ENCODE data around the gene CNR2.
"Not testable (repeated sequence)": the region's sequence is repeated elsewhere in the genome, so short reads cannot be mapped to it uniquely, and the experiment has no call there.

Gene CNR2

DNA sequence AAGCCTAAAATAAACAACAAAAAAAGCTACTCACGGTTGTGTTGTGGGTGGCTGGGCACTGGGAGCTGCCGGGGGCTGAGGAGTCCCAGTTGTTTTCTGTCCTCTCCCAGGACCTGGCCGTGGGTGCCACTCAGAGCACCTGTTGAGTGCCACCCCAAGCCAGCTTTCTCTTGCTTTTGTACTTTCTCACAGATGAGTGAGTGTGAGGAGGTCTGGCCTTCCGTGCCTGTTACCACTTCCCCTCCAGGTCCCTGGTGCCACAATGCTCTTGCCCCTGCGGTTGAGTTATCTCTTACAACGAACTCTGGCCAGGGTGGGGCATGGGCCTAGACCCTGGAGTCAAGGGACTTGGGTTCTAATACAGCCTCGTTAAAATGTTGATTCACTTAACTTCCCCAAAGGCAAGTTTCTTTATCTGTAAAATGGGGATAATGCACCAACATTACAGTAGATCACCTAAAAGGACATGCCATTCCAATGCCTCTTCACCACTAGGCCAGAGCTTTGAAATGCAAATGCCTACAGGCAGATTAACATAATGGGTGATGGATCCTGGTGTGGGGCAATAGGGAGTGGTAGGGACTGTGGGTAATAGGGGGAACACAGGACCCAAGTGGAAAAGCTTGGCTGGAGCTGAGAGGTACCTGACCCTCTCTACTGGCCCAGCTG is at the start of gene CNR2:
Gene CNR2, minus strand, starts transcription at position 151 of the 669 bp plus-strand sequence. CDS start 37,745 bp downstream, outside the sequence.
- DNase-seq, result peak; percentile 79

DNA sequence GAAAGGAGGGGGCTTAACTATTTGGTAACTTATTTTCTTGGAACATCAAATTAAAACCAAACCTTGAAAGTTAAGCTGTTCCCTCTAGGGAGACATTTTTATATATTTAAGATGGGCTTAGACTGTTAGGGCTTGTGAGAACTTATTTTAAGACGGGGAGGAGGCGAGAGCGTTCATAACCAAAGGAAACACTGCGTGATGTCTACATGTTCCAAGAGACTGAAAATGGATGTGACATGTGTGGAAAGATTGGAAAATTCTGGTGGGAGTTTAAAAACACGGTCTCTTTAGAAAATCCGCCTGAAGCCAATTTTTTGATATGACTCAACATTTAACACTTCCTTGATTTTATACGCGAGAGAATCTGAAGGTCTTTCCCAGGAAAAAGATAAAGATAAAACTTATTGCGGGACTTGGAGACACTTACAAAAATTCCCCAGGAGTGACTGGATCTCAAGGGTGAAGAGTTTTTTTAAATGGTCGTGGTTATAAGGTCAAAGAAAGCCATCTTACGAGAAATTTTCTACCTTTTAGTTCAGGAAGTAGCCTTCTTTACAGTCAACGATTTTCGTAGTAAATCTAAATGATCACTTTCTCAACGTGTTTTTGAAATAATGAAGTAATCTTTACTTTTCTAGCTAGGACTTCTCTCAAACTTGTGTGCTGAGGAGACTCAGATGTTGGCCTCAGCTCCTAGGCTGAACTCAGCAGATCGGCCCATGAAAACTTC is 47.3 kb upstream of the CNR2 start:
- DNase-seq, result no peak

DNA sequence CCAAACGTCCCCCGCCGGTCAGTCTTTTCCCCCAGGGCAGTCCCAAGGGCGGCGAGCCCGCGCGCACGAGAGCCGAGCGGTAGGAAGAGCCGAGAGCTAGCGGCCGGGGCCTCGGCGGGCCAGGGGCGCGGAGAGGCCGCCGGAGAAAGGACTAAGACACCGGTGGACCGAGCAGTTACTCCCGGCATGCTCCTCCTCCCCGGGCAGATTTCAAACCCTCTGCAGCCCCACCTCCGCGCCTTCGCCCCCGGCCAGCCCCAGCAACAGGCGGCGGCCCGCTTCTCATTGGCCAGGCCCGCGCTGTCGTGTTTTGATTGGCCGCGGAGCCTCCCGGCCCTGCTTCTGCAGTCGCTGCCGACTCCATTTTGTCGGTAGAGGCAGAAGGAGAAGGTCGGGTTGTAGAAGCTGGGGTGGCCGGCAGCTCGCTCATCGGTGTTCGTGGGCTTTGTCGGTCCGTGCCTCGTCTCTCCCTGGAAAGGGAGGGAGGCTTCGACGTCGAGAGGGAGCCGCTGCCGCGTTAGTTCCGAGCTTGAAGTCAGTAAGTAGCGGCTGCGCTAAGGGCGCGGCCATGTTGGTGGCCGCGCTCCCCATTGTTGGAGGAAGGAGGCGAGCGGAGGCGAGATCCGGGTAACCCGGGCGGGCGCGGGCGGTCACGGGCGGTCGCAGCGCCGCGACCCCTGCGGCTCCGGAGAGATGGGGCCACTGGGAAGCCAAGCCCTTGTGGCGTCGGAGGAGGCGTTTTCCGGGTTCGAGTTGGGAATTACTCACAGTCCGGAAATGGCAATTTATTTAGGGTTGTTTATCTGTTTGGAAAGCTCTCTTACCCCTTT is 46.5 kb upstream of the CNR2 start, which contains the start of gene PNRC2:
Gene PNRC2, plus strand, starts transcription at position 368 of the 830 bp plus-strand sequence. CDS start 1,630 bp downstream, outside the sequence.
- DNase-seq, result peak; percentile 91

DNA sequence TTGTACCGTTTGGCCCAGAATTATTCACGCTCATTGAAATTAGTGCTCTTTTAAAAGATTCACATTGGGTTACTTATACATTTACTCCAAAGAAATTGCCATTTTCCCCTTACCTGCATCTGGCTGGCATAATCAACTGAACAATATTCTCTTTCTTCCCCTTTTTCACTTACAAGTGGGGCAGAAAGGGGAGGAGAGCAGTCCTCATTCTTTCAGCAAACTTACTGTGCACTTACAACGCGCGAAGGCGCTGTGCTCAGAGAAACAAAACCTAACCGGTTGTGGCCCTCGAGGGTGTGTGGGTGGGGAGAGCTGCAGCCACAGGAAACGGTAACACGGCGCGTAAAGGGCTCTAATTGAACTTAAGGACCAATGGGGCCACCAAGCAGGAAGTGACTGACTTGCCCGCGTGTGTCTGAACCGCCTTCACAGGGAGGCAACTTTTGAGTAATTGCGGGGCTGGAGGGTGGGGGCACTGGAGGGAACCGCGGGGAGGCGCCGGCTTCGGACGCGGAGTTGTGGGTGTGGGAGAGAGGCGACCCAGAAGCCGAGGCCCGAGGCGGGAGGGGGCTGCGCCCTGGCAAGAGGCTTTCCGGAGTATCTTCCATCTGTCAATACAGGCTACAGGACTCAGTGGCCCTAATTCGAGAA is 45.8 kb upstream of the CNR2 start:
- peak; percentile 99 for DNase-seq

DNA sequence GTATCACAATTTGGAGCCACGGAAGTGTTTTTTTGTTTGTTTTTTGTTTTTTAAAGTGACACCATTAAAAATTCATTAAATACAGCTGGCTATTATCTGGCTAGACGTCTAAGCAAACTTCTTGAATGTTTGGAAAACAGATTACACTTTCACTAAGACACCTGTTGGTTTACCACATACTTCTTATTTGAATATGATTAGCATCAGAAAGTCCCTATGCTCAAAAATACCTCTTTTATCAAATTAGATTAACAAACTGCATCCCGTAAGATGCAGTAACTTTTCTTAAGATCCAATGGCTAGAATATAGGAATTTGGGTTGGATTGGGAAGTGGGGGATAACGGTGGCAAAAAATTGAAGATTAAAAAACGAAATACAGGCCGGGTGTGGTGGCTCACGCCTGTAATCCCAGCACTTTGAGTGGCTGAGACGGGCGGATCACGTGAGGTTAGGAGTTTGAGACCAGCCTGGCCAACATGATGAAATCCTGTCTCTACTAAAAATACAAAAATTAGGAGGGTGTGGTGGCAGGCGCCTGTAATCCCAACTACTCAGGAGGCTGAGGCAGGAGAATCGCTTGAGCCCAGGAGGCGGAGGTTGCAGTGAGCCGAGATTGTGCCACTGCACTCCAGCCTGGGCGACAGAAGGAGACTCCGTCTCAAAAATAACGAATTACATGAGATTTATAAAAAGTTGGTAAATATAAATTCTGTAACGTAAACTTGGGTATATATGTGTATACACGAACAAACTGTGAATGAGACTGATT is 45.1 kb upstream of the CNR2 start:
- not testable (repeated sequence) for DNase-seq

DNA sequence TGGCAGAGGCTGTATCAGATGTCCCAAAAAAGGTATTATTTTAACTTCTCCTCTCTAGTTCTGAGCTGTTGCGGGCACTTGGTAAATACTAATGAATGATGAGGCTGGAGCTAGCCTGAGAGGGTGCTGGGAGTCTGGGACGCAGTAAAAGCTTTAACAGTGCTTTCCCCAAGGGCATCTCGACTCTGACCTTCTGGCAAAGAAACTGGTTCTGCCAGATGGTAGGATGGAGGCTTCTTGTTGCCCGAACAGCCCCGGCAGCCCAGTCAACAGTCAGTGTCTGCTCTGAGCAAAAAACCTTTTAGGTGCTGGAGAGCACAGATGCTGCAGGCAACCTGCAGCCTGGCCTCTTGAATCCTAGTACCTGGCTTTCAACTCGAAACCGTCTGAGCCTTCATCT is 43.9 kb upstream of the CNR2 start:
- DNase-seq, result no peak

DNA sequence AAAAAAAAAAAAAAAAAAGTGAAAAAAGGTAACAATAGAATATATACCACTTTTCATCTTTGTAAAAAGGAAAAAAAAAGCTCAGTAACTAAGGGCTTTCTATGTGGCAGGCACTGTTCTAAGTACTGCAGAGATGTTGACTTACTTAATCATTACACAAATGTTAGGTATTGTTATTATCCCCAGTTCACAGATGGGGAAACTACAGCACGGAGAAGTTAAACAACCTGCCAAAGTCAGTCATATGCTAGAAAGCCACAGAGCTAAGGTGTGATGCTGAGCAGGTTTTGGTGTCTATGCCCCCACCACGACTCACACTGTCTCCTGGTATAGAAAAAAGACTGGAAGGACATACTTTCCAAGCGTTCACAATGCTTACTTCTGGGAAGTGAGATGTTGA is 39.9 kb upstream of the CNR2 start:
- no peak for DNase-seq

- no peak for DNase-seq
These were observed 34.2 kb upstream of the CNR2 start for GRCh38 chr1:23947366-23947765.

DNA sequence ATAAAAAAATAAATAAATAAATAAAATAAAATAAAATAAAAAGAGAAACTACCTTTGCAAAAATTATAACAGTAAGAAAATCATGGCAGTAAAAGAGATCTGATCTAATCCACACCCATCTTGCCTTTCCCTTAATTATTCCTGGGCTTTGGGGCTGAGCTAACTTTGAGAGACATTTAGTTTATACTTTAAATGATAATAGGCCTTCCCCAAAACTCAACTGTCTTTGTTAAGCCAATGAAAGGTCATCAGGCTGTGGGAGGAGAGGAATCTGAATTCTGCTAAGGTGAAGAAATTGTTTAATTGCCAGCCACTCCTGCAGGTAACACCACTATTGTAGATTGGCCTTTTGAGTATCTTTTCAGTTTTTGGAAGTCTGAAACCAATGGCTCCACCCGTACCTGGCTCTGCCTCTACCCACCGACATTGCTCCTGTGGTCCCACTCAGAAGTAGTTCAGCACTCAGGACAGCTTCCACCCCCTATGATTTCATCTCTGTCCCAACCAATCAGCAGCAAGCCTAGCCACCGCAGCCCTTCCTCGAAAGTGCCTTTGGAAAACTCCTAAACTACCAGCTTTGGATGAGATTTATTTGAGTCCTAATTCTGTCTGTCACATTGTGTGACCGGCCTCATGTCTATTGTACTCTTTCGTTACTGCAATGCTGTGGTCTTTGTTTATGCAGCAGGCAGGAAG is 23.5 kb upstream of the CNR2 start:
- DNase-seq, result no peak

- no peak for DNase-seq
These were observed 18.3 kb upstream of the CNR2 start for GRCh38 chr1:23931491-23931880.

GRCh38 chr1:23930861-23931490 is 17.8 kb upstream of the CNR2 start:
- DNase-seq, result peak; percentile 43

DNA sequence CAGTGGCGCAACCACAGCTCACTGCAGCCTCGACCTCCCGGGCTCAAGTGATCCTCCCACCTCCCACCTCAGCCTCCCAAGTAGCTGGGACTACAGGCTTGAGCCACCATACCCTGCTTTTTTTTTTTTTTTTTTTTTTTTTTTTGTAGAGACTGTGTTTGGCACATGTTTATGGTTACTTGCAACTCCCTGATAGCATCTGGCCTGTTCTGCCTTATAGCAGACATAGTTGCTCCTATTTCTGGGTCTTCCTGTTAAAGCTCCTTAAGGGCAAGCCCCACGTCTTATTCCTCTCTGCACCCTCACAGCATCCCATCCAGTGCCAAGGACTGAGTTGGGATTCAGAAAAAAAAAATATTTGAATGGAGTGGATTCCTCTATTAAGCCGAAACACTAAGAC is 17.1 kb upstream of the CNR2 start:
- no peak for DNase-seq

DNA sequence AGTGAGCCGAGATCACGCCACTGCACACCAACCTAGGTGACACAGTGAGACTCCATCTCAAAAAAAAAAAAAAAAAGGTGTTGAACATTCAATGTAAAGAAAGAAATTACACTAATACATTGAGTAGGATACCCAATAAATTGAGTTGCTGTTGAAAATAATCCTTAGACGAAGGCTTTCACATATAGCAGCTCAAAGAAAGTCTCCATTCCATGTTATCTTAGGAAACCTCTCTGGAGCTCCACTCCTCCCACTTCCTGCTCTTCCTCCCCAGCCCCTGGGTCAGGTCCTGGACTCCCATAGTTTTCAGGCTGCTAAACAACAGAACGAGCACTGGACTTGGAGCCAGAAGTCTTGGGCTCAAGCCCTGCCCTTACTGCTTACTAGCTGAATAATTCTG is 15.6 kb upstream of the CNR2 start:
- no peak for DNase-seq

- DNase-seq, result no peak
These were observed 13.9 kb upstream of the CNR2 start for GRCh38 chr1:23927097-23927496.

DNA sequence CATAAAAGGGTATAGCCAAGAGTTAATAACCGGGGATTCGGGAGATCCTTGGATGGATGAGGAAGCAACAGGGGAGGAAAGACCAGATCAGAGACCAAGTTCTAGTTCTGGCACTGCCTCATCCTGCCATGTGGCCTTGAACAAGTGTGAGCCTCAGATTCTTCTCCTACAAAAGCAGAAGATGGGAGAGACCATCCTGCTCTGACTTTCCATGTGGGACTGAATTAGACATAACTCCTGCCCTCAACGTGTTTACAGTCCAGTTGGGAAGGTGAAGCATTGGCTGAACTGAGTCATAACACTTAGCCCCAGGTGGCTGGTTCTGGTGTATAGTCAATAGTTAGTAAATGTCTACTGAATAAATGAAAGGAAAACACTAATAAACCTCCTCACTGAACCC is 12.1 kb upstream of the CNR2 start:
- no peak for DNase-seq

GRCh38 chr1:23924601-23925000 is 11.4 kb upstream of the CNR2 start:
- no peak for DNase-seq

GRCh38 chr1:23923592-23924499 is 10.7 kb upstream of the CNR2 start:
- DNase-seq, result no peak

DNA sequence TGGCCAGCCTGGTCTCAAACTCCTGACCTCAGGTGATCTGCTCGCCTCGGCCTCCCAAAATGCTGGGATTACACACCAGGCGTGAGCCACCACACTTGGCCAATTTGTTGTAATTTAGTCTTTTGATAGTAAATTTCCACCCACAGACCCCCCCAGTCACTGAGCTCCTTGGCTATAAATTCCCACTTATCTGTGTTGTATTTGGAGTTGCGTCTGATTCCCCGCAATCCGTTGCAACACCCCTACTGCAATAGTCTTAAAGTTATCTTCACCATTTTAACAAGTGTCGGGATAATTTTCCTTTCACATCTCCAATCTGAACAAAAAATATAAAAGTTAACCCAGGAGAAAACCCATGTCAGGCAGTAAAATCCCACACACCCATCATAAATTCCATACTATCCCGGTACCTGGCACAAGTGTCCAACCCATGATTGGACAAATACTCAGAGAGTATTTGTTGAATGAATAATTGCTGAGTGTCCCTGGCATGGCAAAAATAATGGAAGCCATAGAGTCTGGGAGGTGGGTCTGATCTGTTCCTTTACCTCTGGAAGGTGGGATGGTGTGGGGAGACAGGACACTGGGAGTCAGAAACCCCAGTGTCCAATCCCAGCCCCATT is 9.3 kb upstream of the CNR2 start:
- DNase-seq, result no peak
